RWPE2 (cell line): ENCODE results near the gene DBH.

Source experiments
- ATAC-seq: fragments of 200-7000 bp; cut with Tn5 transposase; 3 replicates; pipeline ENCODE4 v1.9.1; 2021; ENCODE audit warnings: low read depth
- DNase-seq: peaks from one replicate; pipeline ENCODE4 v3.0.0-alpha.2; 2020; ENCODE audit warnings: low spot score
- H3K27ac ChIP-seq: fragments of 450-650 bp; 2 replicates; pipeline ENCODE4 v1.5.1; 2017; ENCODE audit warnings: mild to moderate bottlenecking; ENCODE audit not compliant: poor library complexity, severe bottlenecking
- H3K27me3 ChIP-seq: fragments of 250-450 bp; sonication (Bioruptor Pico); 2 replicates; pipeline ENCODE4 v1.5.1; 2021; ENCODE audit warnings: mild to moderate bottlenecking, moderate library complexity; ENCODE audit not compliant: insufficient read depth, poor library complexity, severe bottlenecking
- H3K36me3 ChIP-seq: fragments of 250-450 bp; sonication (Bioruptor Pico); 2 replicates; pipeline ENCODE4 v1.5.1; 2020; ENCODE audit warnings: low read depth, mild to moderate bottlenecking, moderate library complexity
- H3K4me1 ChIP-seq: fragments of 250-450 bp; sonication (Bioruptor Pico); 2 replicates; pipeline ENCODE4 v1.5.1; 2021; ENCODE audit warnings: mild to moderate bottlenecking, moderate library complexity; ENCODE audit not compliant: insufficient read depth, poor library complexity, severe bottlenecking
- H3K4me3 ChIP-seq: fragments of 250-450 bp; sonication (Bioruptor Pico); 2 replicates; pipeline ENCODE4 v1.5.1; 2021; ENCODE audit warnings: mild to moderate bottlenecking, moderate library complexity; ENCODE audit not compliant: severe bottlenecking
- H3K9me3 ChIP-seq: fragments of 250-450 bp; sonication (Bioruptor Pico); 2 replicates; pipeline ENCODE4 v1.5.1; 2021; ENCODE audit warnings: mild to moderate bottlenecking, moderate library complexity; ENCODE audit not compliant: severe bottlenecking
- TF ChIP-seq, protein P1 (sequence below): fragments of 450-650 bp; IDR thresholded peaks from one replicate; pipeline ENCODE4 v1.5.1; 2017; ENCODE audit warnings: mild to moderate bottlenecking, moderate library complexity; ENCODE audit not compliant: poor library complexity, severe bottlenecking

Gene DBH

DNA sequence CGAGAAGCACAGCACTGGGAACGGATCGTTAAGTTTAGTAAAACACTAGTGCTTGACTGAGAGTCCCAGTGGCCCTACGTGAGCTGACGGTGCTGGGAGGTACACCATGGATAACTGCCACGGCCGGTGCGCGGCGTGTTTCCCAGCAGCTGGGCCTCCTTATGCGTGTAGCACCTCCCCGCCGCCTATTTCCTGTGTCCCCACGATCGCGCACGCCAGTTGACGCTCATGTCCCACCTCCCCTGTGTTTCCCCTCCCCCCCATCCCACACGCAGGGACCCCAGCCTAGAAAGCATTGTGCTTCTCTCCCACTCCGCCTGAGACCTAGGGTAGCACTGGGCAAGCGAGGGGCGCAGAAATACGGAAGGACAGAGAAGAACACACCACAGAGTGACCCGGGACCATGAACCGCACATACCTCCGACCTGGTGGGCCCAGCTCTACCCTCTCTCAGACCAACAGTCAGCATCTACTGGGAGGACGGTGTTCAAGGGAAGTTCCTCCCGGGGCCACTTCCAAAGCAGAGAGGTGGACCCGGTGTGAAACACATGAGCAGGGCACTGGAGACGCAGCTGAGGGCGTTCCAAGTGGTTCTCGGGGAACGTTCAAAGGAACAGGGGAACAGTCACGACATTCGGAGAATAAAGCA lies 45.6 kb downstream of the DBH start:
- Histone ChIP-seq H3K9me3 (no peaks in the 10 kb centered on the region), H3K4me1 (no peaks in the 10 kb centered on the region), H3K36me3 (no peaks in the 10 kb centered on the region), H3K27me3 (no peaks in the 10 kb centered on the region), H3K27ac (no peak overlapping the region), H3K4me3 (no peak overlapping the region)
- ATAC-seq = no peak
- DNase-seq = no peak
- TF ChIP-seq, protein P1, sequence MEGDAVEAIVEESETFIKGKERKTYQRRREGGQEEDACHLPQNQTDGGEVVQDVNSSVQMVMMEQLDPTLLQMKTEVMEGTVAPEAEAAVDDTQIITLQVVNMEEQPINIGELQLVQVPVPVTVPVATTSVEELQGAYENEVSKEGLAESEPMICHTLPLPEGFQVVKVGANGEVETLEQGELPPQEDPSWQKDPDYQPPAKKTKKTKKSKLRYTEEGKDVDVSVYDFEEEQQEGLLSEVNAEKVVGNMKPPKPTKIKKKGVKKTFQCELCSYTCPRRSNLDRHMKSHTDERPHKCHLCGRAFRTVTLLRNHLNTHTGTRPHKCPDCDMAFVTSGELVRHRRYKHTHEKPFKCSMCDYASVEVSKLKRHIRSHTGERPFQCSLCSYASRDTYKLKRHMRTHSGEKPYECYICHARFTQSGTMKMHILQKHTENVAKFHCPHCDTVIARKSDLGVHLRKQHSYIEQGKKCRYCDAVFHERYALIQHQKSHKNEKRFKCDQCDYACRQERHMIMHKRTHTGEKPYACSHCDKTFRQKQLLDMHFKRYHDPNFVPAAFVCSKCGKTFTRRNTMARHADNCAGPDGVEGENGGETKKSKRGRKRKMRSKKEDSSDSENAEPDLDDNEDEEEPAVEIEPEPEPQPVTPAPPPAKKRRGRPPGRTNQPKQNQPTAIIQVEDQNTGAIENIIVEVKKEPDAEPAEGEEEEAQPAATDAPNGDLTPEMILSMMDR = no peak

DNA sequence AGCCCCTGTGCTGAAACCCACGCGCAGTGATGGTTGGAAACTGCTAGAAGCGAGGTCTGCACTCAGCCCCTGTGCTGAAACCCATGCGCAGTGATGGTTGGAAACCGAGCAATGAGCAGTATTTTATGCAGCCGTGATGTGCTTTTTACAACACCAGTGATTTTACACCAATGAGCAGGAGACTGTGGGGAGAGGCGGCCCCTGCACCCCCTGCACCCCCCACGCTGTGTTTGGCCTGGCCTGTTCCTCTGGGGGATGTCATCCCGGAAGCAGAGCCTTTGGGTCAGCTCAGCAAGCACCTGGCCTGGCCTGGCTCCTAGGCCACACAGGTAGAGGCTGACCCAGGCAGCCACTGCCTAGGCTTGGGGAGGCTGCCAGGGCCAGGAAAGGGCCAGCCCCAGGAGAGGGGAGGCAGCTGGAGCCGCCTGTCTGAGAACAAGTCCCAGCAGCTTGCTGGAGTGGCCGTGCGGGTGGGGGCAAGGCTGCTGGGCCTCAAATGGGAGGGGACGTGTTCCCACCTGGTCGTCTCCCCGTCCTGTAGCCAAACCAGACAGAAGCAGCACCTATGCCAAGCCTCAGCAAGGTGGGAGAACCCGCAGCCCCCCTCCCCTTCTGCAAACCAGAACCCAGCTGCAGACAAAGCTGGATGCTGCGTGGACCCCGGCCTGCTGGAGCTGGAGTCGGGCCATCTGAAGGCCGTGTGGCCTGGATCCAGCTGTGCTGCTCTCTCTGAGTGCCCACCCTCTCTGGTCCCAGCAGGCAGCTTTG lies 46.8 kb downstream of the DBH start:
- Histone ChIP-seq H3K27me3 (no peaks in the 10 kb centered on the region), H3K27ac (no peak overlapping the region), H3K4me1 (no peaks in the 10 kb centered on the region), H3K36me3 (no peaks in the 10 kb centered on the region), H3K4me3 (no peak overlapping the region), H3K9me3 (no peaks in the 10 kb centered on the region)
- ATAC-seq = no peak
- DNase-seq = no peak
- TF ChIP-seq, protein P1 = no peak

DNA sequence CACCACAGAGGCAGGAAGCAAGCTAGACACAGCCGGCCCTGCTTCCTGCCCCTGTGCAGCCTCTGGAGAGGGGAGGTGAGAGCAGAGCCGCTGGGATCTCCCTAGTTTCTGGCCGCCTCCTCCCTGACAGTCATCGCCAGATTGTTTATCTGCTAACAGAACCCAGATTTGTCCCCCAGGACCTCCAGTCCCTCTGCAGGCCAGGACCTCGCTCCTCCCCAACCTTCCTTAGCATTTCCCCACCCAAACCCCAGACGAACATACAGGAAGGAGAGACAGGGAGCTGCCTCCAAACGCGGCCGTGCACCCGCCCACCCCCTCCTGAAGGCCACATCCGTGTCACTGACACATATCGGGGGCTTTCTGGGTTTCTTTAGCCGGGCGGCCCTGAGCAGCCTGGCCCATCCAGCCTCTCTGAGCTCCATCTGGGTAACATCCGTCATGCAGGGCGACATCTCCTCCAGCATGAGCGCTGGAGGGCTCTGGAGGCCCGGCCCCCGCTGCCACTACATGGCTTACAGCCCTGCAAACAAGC lies 47.5 kb downstream of the DBH start:
- ATAC-seq = no peak; the same call in 2 of the 3 replicates
- Histone ChIP-seq H3K4me1 (no peaks in the 10 kb centered on the region), H3K27ac (no peak overlapping the region), H3K4me3 (no peak overlapping the region), H3K9me3 (no peaks in the 10 kb centered on the region), H3K27me3 (no peaks in the 10 kb centered on the region), H3K36me3 (no peaks in the 10 kb centered on the region)
- TF ChIP-seq, protein P1 = no peak
- DNase-seq = no peak

DNA sequence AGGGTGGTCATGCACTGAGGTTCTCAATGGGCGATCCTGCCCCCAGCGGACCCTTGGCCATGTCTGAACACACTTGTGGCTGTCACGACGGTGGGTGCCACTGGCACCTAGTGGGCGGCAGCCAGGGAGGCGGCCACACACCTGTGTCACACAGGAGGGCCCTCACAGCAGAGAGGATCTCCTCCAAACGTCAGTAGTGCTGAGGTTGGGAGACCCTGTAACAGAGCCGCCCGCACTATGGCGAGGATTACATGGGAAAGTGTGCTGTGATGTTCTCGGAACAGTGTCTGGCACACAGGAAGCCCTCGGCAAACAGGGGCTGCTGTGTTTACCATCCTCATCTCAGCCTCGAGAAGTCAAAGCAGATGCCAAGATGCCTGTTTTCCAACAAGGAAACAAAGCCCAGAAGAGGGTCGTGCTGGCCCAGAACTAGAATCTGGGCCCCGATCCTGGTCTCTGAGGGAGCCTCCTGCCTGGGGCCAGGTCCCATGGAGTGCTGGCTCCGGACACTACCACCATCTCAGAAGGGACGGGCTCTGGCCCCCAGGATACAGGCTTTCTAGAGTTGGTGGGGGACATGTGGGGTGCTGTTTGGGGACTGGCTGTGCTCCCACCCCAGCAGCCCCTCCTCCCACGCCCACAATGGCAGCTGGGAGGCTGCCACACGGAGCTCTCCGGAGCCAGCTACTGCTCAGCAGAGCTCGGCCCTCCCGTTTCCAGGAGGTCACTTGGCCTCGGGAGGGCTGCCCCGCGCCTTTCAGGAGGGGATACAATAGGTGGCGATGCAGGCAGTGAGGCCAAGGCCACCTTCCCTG lies 48.2 kb downstream of the DBH start:
- ATAC-seq (no peak), DNase-seq (no peak)
- H3K36me3 ChIP-seq = no peaks in the 10 kb centered on the region
- TF ChIP-seq, protein P1 = no peak
- H3K4me3 ChIP-seq = no peak overlapping the region
- H3K4me1 ChIP-seq = no peaks in the 10 kb centered on the region
- H3K9me3 ChIP-seq = no peaks in the 10 kb centered on the region
- H3K27me3 ChIP-seq = no peaks in the 10 kb centered on the region
- no peak overlapping the region for H3K27ac ChIP-seq
